Spleen (tissue), 11 donors: ENCODE measurements around the gene CCL22. TPM values are rescaled to one million over a fixed set of nuclear protein-coding genes. Genes with fewer than 3 reads are reported as not detected.
"Not testable (repeated sequence)": the region's sequence is repeated elsewhere in the genome, so short reads cannot be mapped to it uniquely, and the experiment has no call there.

Experiments
- DNase-seq: peaks from one replicate; pipeline ENCODE4 v3.0.0-alpha.2; 2020
- H3K27ac ChIP-seq, 8 donors: fragments of 200-600 bp; sonication (generic) in 7 of 8; 1 replicate in 4 of 8; 2 replicates in 4 of 8; pipeline versions ENCODE4 v1.5.0 to v1.8.0; 2016 to 2021; ENCODE audit warnings: inconsistent platforms in 4 of 8, mild to moderate bottlenecking in 4 of 8, moderate library complexity in 1 of 8
- H3K27me3 ChIP-seq, 7 donors: fragments of 200-600 bp; sonication (generic) in 6 of 7; replicated peaks in 1 of 7; 1 replicate in 4 of 7; 2 replicates in 3 of 7; pipeline versions ENCODE4 v1.5.0 to v1.8.0; 2016 to 2021; ENCODE audit warnings: inconsistent platforms in 3 of 7, mild to moderate bottlenecking in 1 of 7
- H3K36me3 ChIP-seq, 6 donors: fragments of 200-600 bp; sonication (generic) in 5 of 6; 1 replicate in 4 of 6; 2 replicates in 2 of 6; pipeline versions ENCODE4 v1.5.0 to v1.8.0; 2016 to 2021; ENCODE audit warnings: inconsistent platforms in 2 of 6
- H3K4me1 ChIP-seq, 6 donors: fragments of 200-600 bp; sonication (generic) in 5 of 6; 1 replicate in 3 of 6; 2 replicates in 3 of 6; pipeline versions ENCODE4 v1.5.0 to v1.8.0; 2016 to 2021; ENCODE audit warnings: inconsistent platforms in 3 of 6
- H3K4me3 ChIP-seq, 8 donors: fragments of 200-600 bp; sonication (generic) in 7 of 8; 1 replicate in 4 of 8; 2 replicates in 4 of 8; pipeline versions ENCODE4 v1.5.0 to v1.8.0; 2016 to 2021; ENCODE audit warnings: inconsistent platforms in 4 of 8, mild to moderate bottlenecking in 4 of 8, moderate library complexity in 2 of 8
- H3K9me3 ChIP-seq, 8 donors: fragments of 200-600 bp; sonication (generic) in 7 of 8; 1 replicate in 4 of 8; 2 replicates in 4 of 8; pipeline versions ENCODE4 v1.5.0 to v1.8.0; 2016 to 2021; ENCODE audit warnings: inconsistent platforms in 4 of 8
- POLR2A ChIP-seq, 3 donors: fragments of 450-650 bp; IDR thresholded peaks; one replicate each; pipeline ENCODE4 v1.5.1; 2017; ENCODE audit warnings: antibody characterized with exemption in 3 of 3, mild to moderate bottlenecking in 1 of 3
- POLR2AphosphoS5 ChIP-seq, 3 donors: sonication (generic); formaldehyde crosslinking; IDR thresholded peaks; one replicate each; pipeline ENCODE4 v1.5.1; 2017; ENCODE audit warnings: antibody characterized with exemption in 3 of 3
- WGBS, 5 donors: extraction: QIAGEN DNeasy Blood & Tissue Kit in 3 of 5; methylation state at CpG; one replicate each; pipeline versions ENCODE4 v1.1.5 to v1.1.7; 2013 to 2018; 5-methylcytosine and 5-hydroxymethylcytosine counted together
- intact Hi-C: fragments of 100-400 bp; cut with DNase I; formaldehyde crosslinking; loops from one replicate; pipeline ENCODE4 v1.15.0; 2023; ENCODE audit warnings: low total_unique reads
- polyA plus RNA-seq, 3 donors: library from polyadenylated mRNA; stranded (reverse); fragments of 200-250 nt; gene quantifications; one replicate each; pipeline ENCODE4 v1.2.1, GENCODE V29; 2013
- total RNA-seq, 7 donors: library from RNA; depleted of rRNA in 3 of 7; stranded (reverse); fragments of >200 nt in 3 of 7; fragmentation: NEBNext Ultra II Directional in 4 of 7; extraction: Animal tissue kit (Norgen Biotek cat#: 25700) in 4 of 7; gene quantifications; one replicate each; pipeline versions ENCODE4 v1.1.0 to v1.2.1, GENCODE V29; 2016 to 2021
- TF ChIP-seq, protein P1 (sequence below), 11 experiments: fragments of 200-600 bp in 7 of 11; fragments of 450-650 bp in 4 of 11; sonication (generic) in 4 of 11; IDR thresholded peaks in 8 of 11; conservative IDR thresholded peaks in 3 of 11; 1 replicate in 7 of 11; 2 replicates in 4 of 11; pipeline versions ENCODE4 v1.4.0 to v1.8.0; 2016 to 2021; ENCODE audit warnings: antibody characterized with exemption in 11 of 11, inconsistent platforms in 4 of 11, mild to moderate bottlenecking in 1 of 11
- donor health status: healthy with polysubstance abuse.
- donor health status: DM: no; HTN: no; CAD: no; lungs with moderate emphysema.
- donor health status: DM: no; HTN: no; CAD: no.
- donor health status: Bipolar disorder and iron deficiency.
- donor health status: healthy.
- donor health status: DM: no; HTN: no; CAD: no.
- donor health status: DM: yes; HTN: yes; CAD: no.

Gene CCL22
- total and polyA plus RNA-seq, 10 donors = 0.51 to 6.9 (median 1.7) TPM

DNA sequence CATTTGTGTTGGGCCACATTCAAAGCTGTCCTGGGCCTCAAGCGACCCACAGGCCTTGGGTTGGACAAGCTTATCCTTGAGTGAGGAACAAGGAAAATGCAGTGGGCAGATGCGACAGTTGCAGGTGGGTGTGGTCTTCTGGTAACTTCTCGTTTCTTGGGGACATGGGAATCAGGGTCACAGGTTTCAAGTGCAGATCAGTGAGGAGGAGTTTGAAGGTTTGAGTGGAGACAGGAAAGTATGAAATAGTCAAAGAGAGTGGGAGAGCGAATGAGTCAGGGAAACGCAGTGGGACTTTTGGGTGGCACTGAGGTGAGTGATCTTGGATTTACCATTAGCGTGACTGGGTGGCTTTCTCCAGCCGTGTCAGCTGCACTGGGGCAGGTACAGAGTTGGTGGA lies 15.4 kb upstream of the CCL22 start:
- H3K27ac ChIP-seq = no peak overlapping the region
- H3K4me3 ChIP-seq = no peak overlapping the region
- TF ChIP-seq POLR2AphosphoS5 (IDR thresholded peaks at IDR 0.05) (no peak), POLR2A (IDR thresholded peaks at IDR 0.05) (no peak)
- TF ChIP-seq, protein P1, sequence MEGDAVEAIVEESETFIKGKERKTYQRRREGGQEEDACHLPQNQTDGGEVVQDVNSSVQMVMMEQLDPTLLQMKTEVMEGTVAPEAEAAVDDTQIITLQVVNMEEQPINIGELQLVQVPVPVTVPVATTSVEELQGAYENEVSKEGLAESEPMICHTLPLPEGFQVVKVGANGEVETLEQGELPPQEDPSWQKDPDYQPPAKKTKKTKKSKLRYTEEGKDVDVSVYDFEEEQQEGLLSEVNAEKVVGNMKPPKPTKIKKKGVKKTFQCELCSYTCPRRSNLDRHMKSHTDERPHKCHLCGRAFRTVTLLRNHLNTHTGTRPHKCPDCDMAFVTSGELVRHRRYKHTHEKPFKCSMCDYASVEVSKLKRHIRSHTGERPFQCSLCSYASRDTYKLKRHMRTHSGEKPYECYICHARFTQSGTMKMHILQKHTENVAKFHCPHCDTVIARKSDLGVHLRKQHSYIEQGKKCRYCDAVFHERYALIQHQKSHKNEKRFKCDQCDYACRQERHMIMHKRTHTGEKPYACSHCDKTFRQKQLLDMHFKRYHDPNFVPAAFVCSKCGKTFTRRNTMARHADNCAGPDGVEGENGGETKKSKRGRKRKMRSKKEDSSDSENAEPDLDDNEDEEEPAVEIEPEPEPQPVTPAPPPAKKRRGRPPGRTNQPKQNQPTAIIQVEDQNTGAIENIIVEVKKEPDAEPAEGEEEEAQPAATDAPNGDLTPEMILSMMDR (IDR thresholded peaks at IDR 0.05 in 8 of 11, conservative IDR thresholded peaks at IDR 0.05 in 3 of 11) = no peak
- WGBS, 5 donors = 68 to 80% (median 71%) methylated on average over 7 of the region's 7 CpGs
- no peak for DNase-seq
- peaks cover 0 to 34% (median 7%) of the 10 kb centered on the region in 6 donors for H3K4me1 ChIP-seq
- intact Hi-C loops = no loop called here
- H3K27me3 ChIP-seq = peaks cover 0 to 24% (median 0%) of the 10 kb centered on the region in 7 donors
- no peaks in the 10 kb centered on the region for H3K9me3 ChIP-seq
- no peaks in the 10 kb centered on the region for H3K36me3 ChIP-seq

DNA sequence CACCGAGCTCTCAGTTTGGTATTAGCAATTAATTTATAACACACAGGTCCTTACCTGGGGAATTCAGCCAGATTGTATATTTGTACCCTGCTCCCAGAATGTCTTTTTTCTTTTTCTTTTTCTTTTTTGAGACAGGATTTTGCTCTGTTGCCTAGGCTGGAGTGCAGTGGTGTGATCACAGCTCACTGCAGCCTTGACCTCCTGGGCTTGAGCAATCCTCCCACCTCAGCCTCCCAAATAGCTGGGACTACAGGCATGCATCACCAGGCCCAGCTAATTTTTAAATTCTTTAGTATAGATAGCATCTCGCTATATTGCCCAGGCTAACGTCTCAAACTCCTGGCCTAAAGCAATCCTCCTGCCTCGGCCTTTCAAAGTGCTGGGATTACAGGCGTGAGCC lies 14.5 kb upstream of the CCL22 start:
- H3K27ac ChIP-seq, H3K36me3 ChIP-seq, intact Hi-C loops, H3K4me3 ChIP-seq, H3K9me3 ChIP-seq, DNase-seq: not testable (repeated sequence)
- Histone ChIP-seq H3K4me1 (peaks cover 0 to 42% (median 12%) of the 10 kb centered on the region in 6 donors), H3K27me3 (peaks cover 0 to 33% (median 0%) of the 10 kb centered on the region in 7 donors)
- WGBS, 5 donors = 90 to 99% (median 95%) methylated on average over 5 of the region's 5 CpGs

DNA sequence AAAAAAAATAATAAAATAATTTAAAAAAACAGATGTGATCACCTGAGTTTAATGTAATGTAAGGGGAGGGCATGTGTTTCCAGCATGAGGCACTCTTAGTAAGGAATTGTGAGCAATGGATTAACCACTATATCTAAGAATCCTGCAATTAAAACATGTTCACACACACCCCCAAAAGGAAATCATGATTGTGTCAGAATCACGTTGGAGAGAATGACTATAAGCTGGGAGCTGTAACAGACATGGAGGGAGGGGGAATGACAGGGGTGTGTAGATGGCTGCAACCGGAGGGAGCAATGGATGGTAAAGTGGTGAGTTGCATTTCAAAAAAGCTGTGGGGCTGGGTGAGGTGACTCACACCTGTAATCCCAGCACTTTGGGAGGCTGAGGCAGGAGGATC lies 13.6 kb upstream of the CCL22 start:
- Histone ChIP-seq H3K27me3 (peaks cover 0 to 42% (median 0%) of the 10 kb centered on the region in 7 donors), H3K4me3 (no peak overlapping the region), H3K36me3 (no peaks in the 10 kb centered on the region), H3K9me3 (no peaks in the 10 kb centered on the region), H3K27ac (no peak overlapping the region), H3K4me1 (peaks cover 0 to 43% (median 14%) of the 10 kb centered on the region in 6 donors)
- no peak for DNase-seq
- WGBS, 5 donors = 55 to 76% (median 61%) methylated on average over 2 of the region's 2 CpGs
- intact Hi-C loops = no loop called here
- no peak for TF ChIP-seq POLR2A (IDR thresholded peaks at IDR 0.05)
- TF ChIP-seq POLR2AphosphoS5 (IDR thresholded peaks at IDR 0.05) = no peak
- TF ChIP-seq, protein P1 (IDR thresholded peaks at IDR 0.05 in 8 of 11, conservative IDR thresholded peaks at IDR 0.05 in 3 of 11) = no peak

DNA sequence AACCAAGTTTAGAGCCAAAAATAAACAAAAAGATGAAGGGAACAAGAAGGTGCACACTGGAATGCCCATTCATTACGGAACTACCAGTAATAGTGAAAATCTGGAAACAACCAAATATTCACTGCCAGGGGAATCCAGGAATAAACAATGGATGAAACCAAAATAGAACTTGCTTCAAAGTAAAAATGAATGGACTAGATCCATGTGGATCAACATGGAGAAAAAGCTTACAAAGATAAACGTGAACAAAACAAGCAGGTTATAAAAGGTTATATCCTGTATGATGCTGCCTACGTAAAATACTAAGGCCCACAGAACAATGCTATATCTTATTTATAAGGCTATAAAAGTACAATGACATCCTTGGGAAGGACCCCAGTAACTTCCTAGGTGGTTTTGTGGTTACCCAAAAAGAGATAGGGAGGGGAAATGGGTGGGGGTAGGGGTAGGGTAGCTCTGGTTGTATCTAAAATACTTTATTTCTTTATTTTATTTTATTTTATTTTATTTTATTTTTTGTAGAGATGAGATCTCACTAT lies 12.8 kb upstream of the CCL22 start:
- TF ChIP-seq, protein P1 (IDR thresholded peaks at IDR 0.05 in 8 of 11, conservative IDR thresholded peaks at IDR 0.05 in 3 of 11) = no peak
- TF ChIP-seq POLR2AphosphoS5 (IDR thresholded peaks at IDR 0.05) = no peak
- no peak for TF ChIP-seq POLR2A (IDR thresholded peaks at IDR 0.05)
- no peak for DNase-seq
- 54 to 66% (median 60%) methylated on average over 3 of the region's 3 CpGs for WGBS, 5 donors
- H3K27ac ChIP-seq = no peak overlapping the region
- H3K4me1 ChIP-seq = peaks cover 0 to 36% (median 13%) of the 10 kb centered on the region in 6 donors
- peaks cover 0 to 46% (median 0%) of the 10 kb centered on the region in 7 donors for H3K27me3 ChIP-seq
- H3K4me3 ChIP-seq = no peak overlapping the region
- no peaks in the 10 kb centered on the region for H3K36me3 ChIP-seq
- no peaks in the 10 kb centered on the region for H3K9me3 ChIP-seq
- intact Hi-C loops = no loop called here
